Suprapubic skin (tissue), 3 donors: ENCODE results near the gene NPR1.

ENCODE experiments used
- CTCF ChIP-seq, 2 donors: fragments of 200-600 bp in 1 of 2; fragments of 450-650 bp in 1 of 2; sonication (generic) in 1 of 2; IDR thresholded peaks; one replicate each; pipeline ENCODE4 v1.5.1; 2016 to 2019; ENCODE audit warnings: antibody characterized with exemption in 2 of 2, mild to moderate bottlenecking in 1 of 2, moderate library complexity in 1 of 2
- EP300 ChIP-seq: sonication (generic); formaldehyde crosslinking; IDR thresholded peaks from one replicate; pipeline ENCODE4 v1.6.1; 2017; ENCODE audit warnings: antibody characterized with exemption
- POLR2A ChIP-seq, 2 donors: fragments of 450-650 bp; IDR thresholded peaks; one replicate each; pipeline ENCODE4 v1.6.1; 2017; ENCODE audit warnings: antibody characterized with exemption in 2 of 2, mild to moderate bottlenecking in 2 of 2, moderate library complexity in 2 of 2

DNA sequence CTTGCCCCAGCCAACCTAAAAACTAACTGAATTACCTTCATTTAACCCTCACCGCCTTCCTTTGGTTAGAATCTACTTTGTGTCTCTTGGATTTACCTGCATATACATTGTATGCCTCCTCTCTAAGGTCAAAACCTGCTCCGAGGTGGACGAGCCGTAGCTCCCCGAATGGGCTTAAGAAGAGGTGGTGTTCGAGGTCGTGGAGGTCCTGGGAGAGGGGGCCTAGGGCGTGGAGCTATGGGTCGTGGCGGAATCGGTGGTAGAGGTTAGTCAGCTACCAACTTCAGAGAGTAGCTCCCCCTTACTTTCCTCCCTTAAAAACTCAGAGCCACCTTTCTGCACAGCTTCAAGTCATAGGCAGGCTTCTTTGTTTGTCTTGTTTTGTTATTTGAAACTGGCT is 35.4 kb upstream of the NPR1 start:
- TF ChIP-seq POLR2A (IDR thresholded peaks at IDR 0.05) (no peak), EP300 (no peak), CTCF (IDR thresholded peaks at IDR 0.05) (no peak)
